Kidney epithelial cell (primary cell): Measurements from ENCODE around the gene PANK4. TPM values are rescaled to one million over a fixed set of nuclear protein-coding genes. Genes with fewer than 3 reads are reported as not detected.

ENCODE experiments used
- DNase-seq: peaks from one replicate; pipeline ENCODE4 v3.0.0-alpha.2; 2010; ENCODE audit warnings: low read depth
- H3K27me3 ChIP-seq: 2 replicates; pipeline ENCODE4 v1.6.0; 2011; ENCODE audit warnings: low read length; ENCODE audit not compliant: control insufficient read depth, insufficient read depth
- H3K36me3 ChIP-seq: 2 replicates; pipeline ENCODE4 v1.5.1; 2011; ENCODE audit warnings: low read length; ENCODE audit not compliant: control insufficient read depth, insufficient read depth
- H3K4me3 ChIP-seq: 2 replicates; pipeline ENCODE4 v1.5.1; 2011; ENCODE audit warnings: low read depth, mild to moderate bottlenecking, control low read depth, low read length
- total RNA-seq: library from RNA; depleted of rRNA; stranded (reverse); fragments of >200 nt; gene quantifications from 2 replicates; pipeline ENCODE4 v1.2.3, GENCODE V29; 2015
- TF ChIP-seq, protein P1 (sequence below): IDR thresholded peaks from 2 replicates; pipeline ENCODE4 v1.5.1; 2011; ENCODE audit warnings: mild to moderate bottlenecking, moderate library complexity, low read length, control low read depth, inconsistent platforms; ENCODE audit not compliant: insufficient read depth, poor library complexity, severe bottlenecking

Gene PANK4
- total RNA-seq, 1 donor from 2014 or later: 28.9 TPM

DNA sequence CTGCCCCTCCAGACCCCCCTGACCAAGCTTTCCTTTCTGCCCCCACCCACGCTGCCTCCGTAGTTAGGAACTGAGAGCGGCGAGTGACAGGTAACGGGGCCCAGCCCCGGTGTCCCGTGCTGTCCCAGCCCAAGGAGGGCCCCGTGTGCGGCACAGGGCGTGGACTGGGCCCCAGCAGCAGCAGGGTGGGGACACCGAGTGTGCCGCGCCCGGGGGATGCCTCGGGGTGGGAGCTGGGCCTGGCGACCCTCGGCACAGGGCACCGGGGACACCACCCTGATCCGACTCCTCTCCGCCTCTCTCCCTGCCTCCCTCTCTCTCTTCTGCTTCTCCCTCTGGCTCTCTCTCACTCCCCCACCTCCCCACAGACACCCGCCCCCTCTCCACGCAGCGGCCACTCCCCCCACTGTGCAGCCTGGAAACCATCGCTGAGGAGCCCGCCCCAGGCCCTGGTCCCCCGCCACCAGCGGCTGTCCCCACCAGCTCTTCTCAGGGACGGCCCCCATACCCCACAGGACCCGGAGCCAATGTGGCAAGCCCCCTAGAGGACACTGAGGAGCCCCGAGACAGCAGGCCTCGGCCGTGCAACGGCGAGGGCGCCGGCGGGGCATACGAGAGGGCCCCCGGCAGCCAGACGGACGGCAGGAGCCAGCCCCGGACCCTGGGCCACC lies 22.7 kb downstream of the PANK4 start:
- Histone ChIP-seq H3K27me3 (peaks cover 47% of the 10 kb centered on the region), H3K4me3 (no peak overlapping the region), H3K36me3 (no peaks in the 10 kb centered on the region)
- DNase-seq: no peak
- TF ChIP-seq, protein P1, sequence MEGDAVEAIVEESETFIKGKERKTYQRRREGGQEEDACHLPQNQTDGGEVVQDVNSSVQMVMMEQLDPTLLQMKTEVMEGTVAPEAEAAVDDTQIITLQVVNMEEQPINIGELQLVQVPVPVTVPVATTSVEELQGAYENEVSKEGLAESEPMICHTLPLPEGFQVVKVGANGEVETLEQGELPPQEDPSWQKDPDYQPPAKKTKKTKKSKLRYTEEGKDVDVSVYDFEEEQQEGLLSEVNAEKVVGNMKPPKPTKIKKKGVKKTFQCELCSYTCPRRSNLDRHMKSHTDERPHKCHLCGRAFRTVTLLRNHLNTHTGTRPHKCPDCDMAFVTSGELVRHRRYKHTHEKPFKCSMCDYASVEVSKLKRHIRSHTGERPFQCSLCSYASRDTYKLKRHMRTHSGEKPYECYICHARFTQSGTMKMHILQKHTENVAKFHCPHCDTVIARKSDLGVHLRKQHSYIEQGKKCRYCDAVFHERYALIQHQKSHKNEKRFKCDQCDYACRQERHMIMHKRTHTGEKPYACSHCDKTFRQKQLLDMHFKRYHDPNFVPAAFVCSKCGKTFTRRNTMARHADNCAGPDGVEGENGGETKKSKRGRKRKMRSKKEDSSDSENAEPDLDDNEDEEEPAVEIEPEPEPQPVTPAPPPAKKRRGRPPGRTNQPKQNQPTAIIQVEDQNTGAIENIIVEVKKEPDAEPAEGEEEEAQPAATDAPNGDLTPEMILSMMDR: no peak

DNA sequence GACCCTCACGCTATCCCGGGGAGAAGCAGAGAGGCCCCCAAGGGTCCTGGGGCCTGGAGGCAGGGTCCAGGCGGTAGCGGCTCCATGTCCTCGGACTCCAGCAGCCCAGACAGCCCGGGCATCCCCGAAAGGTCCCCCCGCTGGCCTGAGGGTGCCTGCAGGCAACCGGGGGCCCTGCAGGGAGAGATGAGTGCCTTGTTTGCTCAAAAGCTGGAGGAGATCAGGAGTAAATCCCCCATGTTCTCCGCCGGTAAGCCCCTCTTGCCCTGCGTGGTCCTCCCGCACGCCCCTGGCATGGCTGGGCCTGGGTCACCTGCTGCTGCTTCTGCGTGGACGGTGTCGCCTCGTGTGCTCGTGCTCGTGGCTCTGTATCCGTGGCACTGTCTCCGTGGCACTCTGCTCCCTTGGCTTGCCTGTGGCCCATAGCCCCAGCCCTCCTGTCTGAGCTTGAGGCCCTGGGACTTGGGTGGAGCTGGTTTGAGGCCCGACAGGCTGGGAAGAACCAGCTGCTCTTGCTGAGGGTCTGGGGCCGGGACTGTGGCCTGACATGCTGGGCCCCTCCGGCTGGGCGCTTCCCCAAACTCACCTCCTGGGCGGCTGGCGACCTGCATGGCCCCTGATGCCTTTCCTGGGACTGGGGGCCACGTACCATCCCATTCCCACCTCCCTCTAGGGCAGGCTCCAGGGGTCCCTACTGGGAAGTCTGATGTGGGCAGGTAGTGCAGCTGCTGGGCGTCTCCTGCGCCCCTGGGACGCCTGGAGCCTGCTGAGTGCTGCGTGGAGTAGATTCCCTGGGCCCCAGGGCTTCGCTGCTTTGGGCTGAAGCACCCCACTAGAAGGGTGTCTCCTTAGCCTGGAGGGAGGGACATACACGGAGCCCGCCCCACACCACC lies 23.5 kb downstream of the PANK4 start:
- no peak for DNase-seq
- TF ChIP-seq, protein P1: no peak
- Histone ChIP-seq H3K27me3 (peaks cover 47% of the 10 kb centered on the region), H3K36me3 (no peaks in the 10 kb centered on the region), H3K4me3 (no peak overlapping the region)

DNA sequence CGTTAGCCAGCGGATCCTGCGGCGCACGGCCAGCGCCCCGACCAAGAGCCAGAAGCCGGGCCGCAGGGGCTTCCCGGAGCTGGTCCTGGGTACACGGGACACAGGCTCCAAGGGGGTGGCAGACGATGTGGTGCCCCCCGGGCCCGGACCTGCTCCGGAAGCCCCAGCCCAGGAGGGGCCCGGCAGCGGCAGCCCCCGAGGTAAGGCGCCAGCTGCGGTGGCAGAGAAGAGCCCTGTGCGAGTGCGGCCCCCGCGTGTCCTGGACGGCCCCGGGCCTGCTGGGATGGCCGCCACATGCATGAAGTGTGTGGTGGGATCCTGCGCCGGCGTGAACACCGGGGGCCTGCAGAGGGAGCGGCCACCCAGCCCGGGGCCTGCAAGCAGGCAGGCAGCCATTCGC lies 24.2 kb downstream of the PANK4 start:
- Histone ChIP-seq H3K36me3 (no peaks in the 10 kb centered on the region), H3K4me3 (no peak overlapping the region), H3K27me3 (peaks cover 47% of the 10 kb centered on the region)
- TF ChIP-seq, protein P1: no peak
- no peak for DNase-seq

DNA sequence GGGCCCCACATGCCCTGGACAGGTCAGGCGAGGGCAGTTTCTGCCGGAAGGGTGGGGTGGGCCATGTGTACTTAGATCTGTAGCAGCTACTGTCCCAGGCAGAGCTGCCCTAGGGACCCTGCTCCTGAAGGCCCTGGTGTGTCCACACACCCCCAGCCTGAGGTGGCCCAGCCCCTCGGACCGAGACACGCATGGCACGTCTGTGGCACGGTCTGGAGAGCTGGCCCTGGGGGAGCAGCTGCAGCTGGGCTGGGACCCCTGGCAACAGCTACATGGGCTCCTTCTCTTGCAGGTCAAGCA lies 24.6 kb downstream of the PANK4 start:
- H3K4me3 ChIP-seq: no peak overlapping the region
- DNase-seq: no peak
- TF ChIP-seq, protein P1: no peak
- H3K36me3 ChIP-seq: no peaks in the 10 kb centered on the region
- H3K27me3 ChIP-seq: peaks cover 47% of the 10 kb centered on the region

DNA sequence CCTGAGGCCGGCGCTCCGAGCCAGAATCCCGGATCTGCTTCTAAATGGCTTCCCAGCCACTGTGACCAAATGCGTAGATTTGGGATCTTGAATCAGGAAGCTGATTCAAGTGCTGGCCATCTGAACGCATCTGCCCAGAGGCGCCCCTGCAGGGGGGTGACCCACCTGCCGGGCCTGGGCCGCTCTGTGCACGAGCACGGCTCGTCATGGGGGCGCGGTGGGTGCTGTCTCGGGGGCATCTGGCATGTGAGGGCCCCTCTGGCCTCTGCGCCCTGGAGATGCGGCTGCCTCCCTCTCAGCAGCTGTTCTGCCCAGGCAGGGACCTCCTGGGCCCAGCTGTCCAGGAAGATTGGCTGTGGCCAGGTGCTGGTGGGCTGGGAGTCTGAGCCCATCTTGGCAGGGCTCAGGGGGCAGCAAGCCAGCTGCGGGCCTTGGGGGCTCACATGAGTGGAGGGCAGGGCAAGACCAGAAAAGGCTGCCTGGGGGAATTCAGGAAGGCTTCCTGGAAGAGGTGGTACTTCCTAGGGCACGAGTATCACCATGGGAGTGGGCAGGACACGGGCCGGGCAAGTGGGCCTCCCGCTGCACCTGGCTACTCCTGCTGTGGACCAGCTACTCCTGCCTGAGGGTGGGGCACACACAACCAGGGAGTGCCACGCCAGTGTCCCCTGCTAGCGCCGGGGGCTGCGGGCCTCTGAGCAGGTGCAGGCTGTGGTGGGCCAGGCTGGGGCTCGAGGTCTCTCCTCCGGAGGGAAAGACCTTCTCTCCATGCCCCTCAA lies 25.2 kb downstream of the PANK4 start:
- TF ChIP-seq, protein P1: no peak
- Histone ChIP-seq H3K27me3 (peaks cover 47% of the 10 kb centered on the region), H3K36me3 (no peaks in the 10 kb centered on the region), H3K4me3 (no peak overlapping the region)
- no peak for DNase-seq
